HG03520 (cell line): ENCODE data around the gene SRSF9.

Experiments used
- ATAC-seq: cut with Tn5 transposase; IDR thresholded peaks from one replicate; pipeline ENCODE4 v1.9.1; 2021; ENCODE audit warnings: mild to moderate bottlenecking, moderate library complexity; ENCODE audit not compliant: unreplicated experiment

Gene SRSF9

GRCh38 chr12:120413901-120414695, 55.5 kb downstream of the SRSF9 start:
- ATAC-seq: no peak

DNA sequence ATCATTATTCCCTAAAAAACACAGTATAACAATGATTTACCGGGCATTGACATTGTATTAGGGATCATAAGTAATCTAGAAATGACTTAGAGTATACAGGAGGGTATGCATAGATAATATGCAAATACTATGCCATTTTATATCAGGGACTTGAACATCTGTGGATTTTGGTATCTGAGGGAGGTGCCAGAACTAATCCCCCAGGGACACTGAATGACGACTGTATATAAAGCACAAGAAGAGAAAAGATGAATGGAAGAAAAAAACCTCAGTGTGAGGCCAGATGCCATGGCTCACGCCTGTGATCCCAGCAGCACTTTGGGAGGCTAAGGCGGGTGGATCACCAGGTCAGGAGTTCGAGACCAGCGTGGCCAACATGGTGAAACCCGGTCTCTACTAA, 57.1 kb downstream of the SRSF9 start:
- no peak for ATAC-seq
